Stimulated activated CD4-positive, alpha-beta T cell treated with anti-CD3 and anti-CD28 coated beads, TNF-alpha, amount 100 ng/mL, for 1 hour (primary cell): ENCODE data around the gene LRRC51.
"Not testable (repeated sequence)": the region's sequence is repeated elsewhere in the genome, so short reads cannot be mapped to it uniquely, and the experiment has no call there.

ENCODE experiments used
- DNase-seq, 3 donors: peaks; one replicate each; pipeline ENCODE4 v3.0.0-alpha.2; 2020; ENCODE audit warnings: low read depth in 3 of 3, low spot score in 1 of 3

LRRC51 gene

DNA sequence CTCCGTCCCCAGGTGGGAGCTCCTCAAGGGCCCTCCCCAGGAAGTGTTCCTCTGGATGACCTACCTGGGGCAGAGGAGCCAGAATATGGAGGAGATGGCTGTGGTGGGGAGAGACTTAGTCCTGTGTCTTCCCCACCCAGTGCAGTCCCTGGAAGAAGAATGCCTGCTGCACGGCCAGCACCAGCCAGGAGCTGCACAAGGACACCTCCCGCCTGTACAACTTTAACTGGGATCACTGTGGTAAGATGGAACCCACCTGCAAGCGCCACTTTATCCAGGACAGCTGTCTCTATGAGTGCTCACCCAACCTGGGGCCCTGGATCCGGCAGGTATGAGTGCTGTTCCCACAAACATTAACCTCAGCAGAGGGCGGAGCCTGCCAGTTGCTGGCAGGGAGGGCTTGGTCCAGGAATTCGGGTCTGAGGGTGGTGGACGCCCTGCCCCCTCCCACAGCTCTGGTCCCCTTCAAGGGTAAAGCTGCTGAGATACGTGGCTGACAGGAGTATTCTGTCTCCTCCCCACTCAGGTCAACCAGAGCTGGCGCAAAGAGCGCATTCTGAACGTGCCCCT lies 58.3 kb downstream of the LRRC51 start:
- DNase-seq: no peak

DNA sequence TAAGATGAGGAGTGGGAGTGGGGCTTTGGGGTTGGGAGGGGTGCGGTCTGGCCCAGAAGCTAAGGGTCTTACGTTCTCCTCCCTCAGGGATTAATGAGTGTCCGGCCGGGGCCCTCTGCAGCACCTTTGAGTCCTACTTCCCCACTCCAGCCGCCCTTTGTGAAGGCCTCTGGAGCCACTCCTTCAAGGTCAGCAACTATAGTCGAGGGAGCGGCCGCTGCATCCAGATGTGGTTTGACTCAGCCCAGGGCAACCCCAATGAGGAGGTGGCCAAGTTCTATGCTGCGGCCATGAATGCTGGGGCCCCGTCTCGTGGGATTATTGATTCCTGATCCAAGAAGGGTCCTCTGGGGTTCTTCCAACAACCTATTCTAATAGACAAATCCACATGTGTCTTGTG lies 58.9 kb downstream of the LRRC51 start:
- no peak for DNase-seq

DNA sequence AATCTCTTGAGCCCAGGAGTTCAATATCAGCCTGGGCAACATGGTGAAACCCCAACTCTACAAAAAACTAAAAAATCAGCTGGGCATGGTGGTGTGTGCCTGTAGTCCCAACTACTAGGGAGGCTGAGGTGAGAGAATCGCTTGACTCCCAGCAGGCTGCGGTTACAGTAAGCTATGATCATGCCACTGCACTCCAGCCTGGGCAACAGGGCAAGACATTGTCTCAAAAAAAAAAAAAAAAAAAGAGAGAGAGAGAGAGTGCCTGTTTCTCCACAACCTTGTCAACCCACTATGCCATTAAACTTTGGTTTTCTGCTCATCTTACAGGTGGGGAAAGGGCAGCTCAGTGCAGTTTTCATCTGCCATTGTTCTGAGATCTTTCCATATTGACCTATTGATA lies 60.0 kb downstream of the LRRC51 start:
- DNase-seq: no peak

DNA sequence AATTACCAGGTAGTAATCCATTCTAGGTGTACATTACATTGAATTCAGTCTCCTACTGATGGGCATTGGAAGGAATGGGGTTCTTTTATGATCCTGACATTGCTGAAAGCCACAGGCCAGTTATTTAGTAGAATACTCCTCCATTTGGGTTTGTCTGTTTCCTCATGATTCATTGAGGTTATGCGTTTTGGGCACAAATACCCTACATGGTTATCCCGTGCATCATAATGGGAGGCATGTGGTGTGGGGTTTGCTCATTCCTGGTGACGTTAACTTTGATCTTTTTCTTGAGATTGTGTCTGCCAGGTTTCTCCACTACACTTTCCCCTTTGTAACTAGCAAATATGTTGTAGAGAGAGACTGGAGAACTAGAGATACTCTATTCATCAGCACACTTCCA lies 60.4 kb downstream of the LRRC51 start:
- DNase-seq: no peak

DNA sequence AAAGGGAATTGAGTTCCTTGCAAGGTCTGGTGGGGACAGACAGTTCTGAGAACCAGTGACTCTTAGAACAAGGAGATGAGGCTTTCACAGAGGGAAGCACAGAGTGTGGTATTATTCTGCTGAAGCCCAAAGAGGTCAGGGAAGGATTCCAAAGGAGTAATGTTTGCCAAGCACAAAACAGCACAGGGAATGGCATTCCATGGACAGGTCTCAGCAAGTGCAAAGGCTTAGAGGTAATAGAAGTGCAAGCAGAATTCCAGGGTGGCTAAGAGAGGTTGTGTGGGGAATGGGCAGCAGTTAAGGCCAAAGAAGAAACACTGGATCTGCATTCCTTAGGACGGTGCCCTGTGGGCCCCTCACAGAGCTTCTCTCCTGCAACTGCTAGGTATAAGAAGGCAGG lies 61.4 kb downstream of the LRRC51 start:
- not testable (repeated sequence) for DNase-seq

DNA sequence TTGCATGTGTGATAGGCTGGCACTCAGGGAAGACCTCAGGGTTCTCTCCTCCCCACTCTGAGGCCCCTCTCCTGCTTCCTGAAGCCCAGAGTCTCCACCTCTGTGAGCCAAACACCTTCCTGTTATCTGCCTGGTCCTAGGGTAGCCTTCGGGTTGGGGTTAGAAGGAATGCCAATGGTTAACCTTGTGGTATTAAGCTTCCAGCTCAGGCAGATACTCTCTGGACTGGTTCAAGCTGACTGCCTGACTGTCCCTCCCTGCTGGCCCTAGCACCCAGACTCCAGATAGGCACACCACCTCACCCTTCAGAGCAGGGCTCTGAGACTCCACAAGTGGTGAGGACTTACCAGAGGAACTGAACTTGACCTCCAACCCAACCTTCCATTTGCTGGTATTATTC lies 61.9 kb downstream of the LRRC51 start:
- DNase-seq: not testable (repeated sequence)

DNA sequence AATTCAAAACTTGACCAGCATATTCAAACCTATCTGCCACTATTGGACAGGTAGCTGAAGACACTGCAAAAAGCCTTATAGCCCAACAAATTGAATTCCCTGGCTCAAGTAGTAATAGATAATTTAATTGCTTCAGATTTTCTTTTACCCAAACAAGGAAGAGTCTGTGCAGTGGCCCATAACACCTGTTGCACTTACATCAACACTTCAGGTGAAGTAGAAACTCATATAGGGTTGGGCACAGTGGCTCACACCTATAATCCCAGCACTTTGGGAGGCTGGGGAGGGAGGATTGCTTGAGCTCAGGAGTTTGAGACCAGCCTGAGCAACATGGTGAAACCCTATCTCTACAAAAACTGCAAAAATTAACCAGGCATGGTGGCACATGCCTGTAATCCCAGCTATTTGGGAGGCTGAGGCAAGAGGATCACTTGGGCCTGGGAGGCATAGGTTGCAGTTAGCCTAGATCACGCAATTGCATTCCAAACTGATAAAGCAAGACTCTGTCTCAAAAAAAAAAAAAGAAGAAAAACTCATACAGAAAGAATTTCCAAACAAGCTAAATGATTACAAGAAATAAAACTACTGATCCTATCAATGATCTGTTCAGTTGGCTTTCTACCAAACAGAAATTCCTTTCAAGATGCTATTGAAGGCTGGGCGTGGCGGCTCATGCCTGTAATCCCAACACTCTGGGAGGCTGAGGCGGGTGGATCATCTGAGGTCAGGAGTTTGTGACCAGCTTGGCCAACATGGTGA lies 64.3 kb downstream of the LRRC51 start:
- DNase-seq: no peak
